CD4-positive, alpha-beta T cell treated with Interleukin-12 subunit alpha and Interleukin-12 subunit beta, for 1 hour (primary cell): ENCODE measurements around the gene NACA2.

Experiments used
- DNase-seq: peaks from one replicate; pipeline ENCODE4 v3.0.0-alpha.2; 2020

The NACA2 gene

GRCh38 chr17:61543786-61544415, 47.1 kb downstream of the NACA2 start:
- no peak for DNase-seq

DNA sequence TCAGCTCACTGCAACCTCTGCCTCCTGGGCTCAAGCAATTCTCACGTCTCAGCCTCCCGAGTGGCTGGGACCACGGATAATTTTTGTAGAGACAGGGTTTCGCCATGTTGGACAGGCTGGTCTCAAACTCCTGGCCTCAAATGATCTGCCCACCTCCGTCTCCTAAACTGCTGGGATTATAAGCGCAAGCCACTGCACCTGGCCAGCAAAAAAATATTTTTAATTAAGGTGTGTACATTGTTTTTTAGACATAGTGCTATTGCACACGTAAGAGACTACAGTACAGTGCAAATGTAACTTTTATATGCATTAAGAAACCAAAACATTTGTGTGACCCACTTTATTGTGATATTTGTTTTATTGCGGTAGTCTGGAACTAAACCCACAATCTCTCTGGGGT, 49.0 kb downstream of the NACA2 start:
- no peak for DNase-seq

DNA sequence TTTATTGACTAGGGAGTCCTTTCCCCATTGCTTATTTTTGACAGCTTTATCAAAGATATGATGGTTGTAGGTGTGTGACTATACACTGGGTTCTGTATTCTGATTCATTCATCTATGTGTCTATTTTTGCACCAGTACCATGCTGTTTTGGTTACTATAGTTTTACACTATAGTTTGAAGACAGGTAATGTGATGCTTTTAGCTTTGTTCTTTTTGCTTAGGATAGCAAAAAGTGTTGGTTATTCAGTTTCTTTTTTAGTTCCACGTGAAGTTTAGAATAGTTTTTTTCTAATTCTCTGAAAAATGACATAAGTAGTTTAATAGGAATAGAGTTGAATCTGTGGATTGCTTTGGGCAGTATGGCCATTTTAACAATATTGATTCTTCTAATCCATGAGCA, 50.1 kb downstream of the NACA2 start:
- DNase-seq, result no peak
